Vagina (tissue), 2 donors: ENCODE measurements around the gene HELZ. TPM values are rescaled to one million over a fixed set of nuclear protein-coding genes. Genes with fewer than 3 reads are reported as not detected.

ENCODE experiments used
- DNase-seq, 2 donors: peaks; one replicate each; pipeline ENCODE4 v3.0.0-alpha.2; 2017; ENCODE audit errors: extremely low spot score in 2 of 2
- H3K27ac ChIP-seq: fragments of 200-600 bp; sonication (generic); one replicate; pipeline ENCODE4 v1.5.1; 2019
- H3K27me3 ChIP-seq: fragments of 200-600 bp; sonication (generic); one replicate; pipeline ENCODE4 v1.5.1; 2019
- H3K36me3 ChIP-seq, 2 donors: fragments of 200-600 bp; sonication (generic); one replicate each; pipeline ENCODE4 v1.5.1; 2017 to 2019
- H3K4me1 ChIP-seq: fragments of 200-600 bp; sonication (generic); one replicate; pipeline ENCODE4 v1.5.1; 2019
- H3K4me3 ChIP-seq, 2 donors: fragments of 200-600 bp; sonication (generic); 1 replicate in 1 of 2; 2 replicates in 1 of 2; pipeline ENCODE4 v1.5.1; 2016 to 2019
- H3K9me3 ChIP-seq: fragments of 200-600 bp; sonication (generic); one replicate; pipeline ENCODE4 v1.5.1; 2019
- CTCF ChIP-seq, 3 experiments: fragments of 450-650 bp in 2 of 3; fragments of 200-600 bp in 1 of 3; sonication (generic) in 1 of 3; IDR thresholded peaks; one replicate each; pipeline ENCODE4 v1.5.1; 2017 to 2019; ENCODE audit warnings: antibody characterized with exemption in 3 of 3, mild to moderate bottlenecking in 2 of 3, moderate library complexity in 2 of 3
- POLR2A ChIP-seq, 2 donors: fragments of 450-650 bp; IDR thresholded peaks; one replicate each; pipeline ENCODE4 v1.6.1; 2017; ENCODE audit warnings: antibody characterized with exemption in 2 of 2, mild to moderate bottlenecking in 2 of 2, moderate library complexity in 2 of 2
- POLR2AphosphoS5 ChIP-seq, 2 donors: sonication (generic); formaldehyde crosslinking; IDR thresholded peaks; one replicate each; pipeline ENCODE4 v1.9.0; 2017; ENCODE audit warnings: antibody characterized with exemption in 2 of 2, mild to moderate bottlenecking in 2 of 2, low read depth in 1 of 2; ENCODE audit not compliant: insufficient read depth in 1 of 2
- intact Hi-C: fragments of 100-400 bp; cut with DNase I; formaldehyde crosslinking; loops from one replicate; pipeline ENCODE4 v1.15.1; 2023
- total RNA-seq: library from RNA; depleted of rRNA; stranded (reverse); fragments of >200 nt; gene quantifications from one replicate; pipeline ENCODE4 v1.2.3, GENCODE V29; 2016

HELZ gene
- total RNA-seq, 1 donor from 2014 or later, result 31.4 TPM

GRCh38 chr17:67074781-67075180, 170.2 kb downstream of the HELZ start:
- H3K9me3 ChIP-seq, result no peaks in the 10 kb centered on the region
- no peaks in the 10 kb centered on the region for H3K4me1 ChIP-seq
- TF ChIP-seq POLR2AphosphoS5 (IDR thresholded peaks at IDR 0.05; ENCODE audit: insufficient read depth in 1 of 2, low read depth in 1 of 2), result no peak
- TF ChIP-seq POLR2A (IDR thresholded peaks at IDR 0.05), result no peak
- no peak for TF ChIP-seq CTCF (IDR thresholded peaks at IDR 0.05)
- H3K36me3 ChIP-seq, result peaks cover 0 to 6% of the 10 kb centered on the region in 2 donors
- no peak overlapping the region for H3K4me3 ChIP-seq
- intact Hi-C loops, result no loop called here
- DNase-seq, result no peak
- no peaks in the 10 kb centered on the region for H3K27me3 ChIP-seq
- H3K27ac ChIP-seq, result no peak overlapping the region

- no peaks in the 10 kb centered on the region for H3K4me1 ChIP-seq
- no peak overlapping the region for H3K27ac ChIP-seq
- no peaks in the 10 kb centered on the region for H3K9me3 ChIP-seq
- no peaks in the 10 kb centered on the region for H3K36me3 ChIP-seq
- no peak for TF ChIP-seq CTCF (IDR thresholded peaks at IDR 0.05)
- no peak for TF ChIP-seq POLR2AphosphoS5 (IDR thresholded peaks at IDR 0.05; ENCODE audit: insufficient read depth in 1 of 2, low read depth in 1 of 2)
- no peaks in the 10 kb centered on the region for H3K27me3 ChIP-seq
- H3K4me3 ChIP-seq, result no peak overlapping the region
- intact Hi-C loops, result no loop called here
- DNase-seq, result no peak
These were observed 172.1 kb downstream of the HELZ start for GRCh38 chr17:67072885-67073284.

GRCh38 chr17:67071595-67071994, 173.4 kb downstream of the HELZ start:
- intact Hi-C loops, result no loop called here
- Histone ChIP-seq H3K4me1 (no peaks in the 10 kb centered on the region), H3K27me3 (no peaks in the 10 kb centered on the region), H3K27ac (no peak overlapping the region), H3K9me3 (no peaks in the 10 kb centered on the region), H3K36me3 (no peaks in the 10 kb centered on the region), H3K4me3 (no peak overlapping the region)
- no peak for DNase-seq
- TF ChIP-seq POLR2A (IDR thresholded peaks at IDR 0.05), result no peak
- no peak for TF ChIP-seq CTCF (IDR thresholded peaks at IDR 0.05)
- no peak for TF ChIP-seq POLR2AphosphoS5 (IDR thresholded peaks at IDR 0.05; ENCODE audit: insufficient read depth in 1 of 2, low read depth in 1 of 2)

- H3K4me3 ChIP-seq, result no peak overlapping the region
- H3K9me3 ChIP-seq, result no peaks in the 10 kb centered on the region
- TF ChIP-seq POLR2A (IDR thresholded peaks at IDR 0.05) (no peak), POLR2AphosphoS5 (IDR thresholded peaks at IDR 0.05; ENCODE audit: insufficient read depth in 1 of 2, low read depth in 1 of 2) (no peak), CTCF (IDR thresholded peaks at IDR 0.05) (no peak)
- no peaks in the 10 kb centered on the region for H3K36me3 ChIP-seq
- no peak overlapping the region for H3K27ac ChIP-seq
- H3K4me1 ChIP-seq, result no peaks in the 10 kb centered on the region
- no peaks in the 10 kb centered on the region for H3K27me3 ChIP-seq
- DNase-seq, result no peak
- intact Hi-C loops, result no loop called here
These were observed 175.3 kb downstream of the HELZ start for GRCh38 chr17:67069603-67070136.

GRCh38 chr17:67068999-67069398, 176.0 kb downstream of the HELZ start:
- intact Hi-C loops, result no loop called here
- no peaks in the 10 kb centered on the region for H3K9me3 ChIP-seq
- no peaks in the 10 kb centered on the region for H3K36me3 ChIP-seq
- no peak for DNase-seq
- H3K4me3 ChIP-seq, result no peak overlapping the region
- TF ChIP-seq POLR2A (IDR thresholded peaks at IDR 0.05), result no peak
- TF ChIP-seq POLR2AphosphoS5 (IDR thresholded peaks at IDR 0.05; ENCODE audit: insufficient read depth in 1 of 2, low read depth in 1 of 2), result no peak
- TF ChIP-seq CTCF (IDR thresholded peaks at IDR 0.05), result no peak
- no peak overlapping the region for H3K27ac ChIP-seq
- no peaks in the 10 kb centered on the region for H3K27me3 ChIP-seq
- H3K4me1 ChIP-seq, result no peaks in the 10 kb centered on the region
